GM12891 (cell line): ENCODE results near the gene PGC.

Source experiments
- PAX5 ChIP-seq: IDR thresholded peaks from 2 replicates; pipeline ENCODE4 v1.6.1; 2011; ENCODE audit warnings: low read length, moderate library complexity, mild to moderate bottlenecking; ENCODE audit not compliant: insufficient read depth, severe bottlenecking
- POLR2A ChIP-seq: IDR thresholded peaks from 2 replicates; pipeline ENCODE4 v1.6.1; 2011; ENCODE audit warnings: low read depth, low read length, control low read depth
- POLR2AphosphoS5 ChIP-seq: IDR thresholded peaks from 2 replicates; pipeline ENCODE4 v1.6.1; 2011; ENCODE audit warnings: low read depth, low read length, control low read depth
- POU2F2 ChIP-seq: IDR thresholded peaks from 2 replicates; pipeline ENCODE4 v1.6.1; 2011; ENCODE audit warnings: low read depth, mild to moderate bottlenecking, control low read depth, low read length, moderate library complexity
- SPI1 ChIP-seq: IDR thresholded peaks from 2 replicates; pipeline ENCODE4 v1.6.1; 2011; ENCODE audit warnings: low read depth, low read length, control low read depth
- TAF1 ChIP-seq: IDR thresholded peaks from 2 replicates; pipeline ENCODE4 v1.6.1; 2011; ENCODE audit warnings: low read depth, low read length, control low read depth

GRCh38 chr6:41687501-41688175 is 59.6 kb downstream of the PGC start:
- TF ChIP-seq PAX5 (no peak), SPI1 (no peak), POLR2A (no peak), POLR2AphosphoS5 (no peak), POU2F2 (no peak), TAF1 (no peak)
